Fibroblast of skin of right biceps (primary cell): ENCODE results near the gene SMAD5.

ENCODE experiments used
- DNase-seq: peaks from one replicate; pipeline ENCODE4 v3.0.0-alpha.2; 2013

SMAD5 gene

GRCh38 chr5:136228136-136228757 is 95.6 kb downstream of the SMAD5 start:
- no peak for DNase-seq

- no peak for DNase-seq
Observed at GRCh38 chr5:136230176-136230575, 97.5 kb downstream of the SMAD5 start.

- no peak for DNase-seq
Observed at GRCh38 chr5:136232316-136232715, 99.7 kb downstream of the SMAD5 start.
